Psoas muscle (tissue), 8 donors: ENCODE data around the gene UBE2QL1. TPM values are rescaled to one million over a fixed set of nuclear protein-coding genes. Genes with fewer than 3 reads are reported as not detected.
A peak's percentile ranks its signal among the peaks of the same experiment; 100 is the strongest.

ENCODE experiments used
- ATAC-seq, 4 donors: fragments of 200-7000 bp; cut with Tn5 transposase; one replicate each; pipeline ENCODE4 v1.9.1; 2020; ENCODE audit warnings: moderate library complexity in 3 of 4, mild to moderate bottlenecking in 2 of 4
- DNase-seq, 2 donors: peaks; one replicate each; pipeline ENCODE4 v3.0.0-alpha.2; 2020
- H3K27ac ChIP-seq: fragments of 200-600 bp; one replicate; pipeline ENCODE4 v1.8.0; 2022
- H3K27me3 ChIP-seq, 3 donors: fragments of 200-600 bp in 1 of 3; one replicate each; pipeline versions ENCODE4 v1.6.1 to v1.8.0; 2013 to 2022; ENCODE audit warnings: low read length in 2 of 3, mild to moderate bottlenecking in 2 of 3, moderate library complexity in 1 of 3; ENCODE audit not compliant: insufficient read depth in 3 of 3
- H3K36me3 ChIP-seq, 2 donors: fragments of 200-600 bp in 1 of 2; one replicate each; pipeline versions ENCODE4 v1.6.1 to v1.8.0; 2013 to 2022; ENCODE audit warnings: low read depth in 1 of 2, mild to moderate bottlenecking in 1 of 2, moderate library complexity in 1 of 2; ENCODE audit not compliant: insufficient read depth in 1 of 2
- H3K4me1 ChIP-seq: fragments of 200-600 bp; one replicate; pipeline ENCODE4 v1.8.0; 2022
- H3K4me3 ChIP-seq: fragments of 200-600 bp; one replicate; pipeline ENCODE4 v1.8.0; 2022; ENCODE audit warnings: mild to moderate bottlenecking
- H3K9me3 ChIP-seq: fragments of 200-600 bp; one replicate; pipeline ENCODE4 v1.8.0; 2022
- WGBS, 3 donors: extraction: QIAGEN DNeasy Blood & Tissue Kit; methylation state at CpG; one replicate each; pipeline versions ENCODE4 v1.1.6 to v1.1.7; 2013; 5-methylcytosine and 5-hydroxymethylcytosine counted together
- intact Hi-C, 2 donors: fragments of 100-400 bp; cut with DNase I; formaldehyde crosslinking; loops; one replicate each; pipeline versions ENCODE4 v1.11.0 to v1.14.2; 2022
- polyA plus RNA-seq, 3 donors: library from polyadenylated mRNA; stranded (reverse); fragments of 200-250 nt; gene quantifications; one replicate each; pipeline ENCODE4 v1.2.3, GENCODE V29; 2013
- total RNA-seq, 4 donors: library from RNA; stranded (reverse); fragmentation: NEBNext Ultra II Directional in 2 of 4; extraction: Animal tissue kit (Norgen Biotek cat#: 25700) in 2 of 4; gene quantifications; one replicate each; pipeline versions ENCODE4 v1.2.1 to v1.2.4, GENCODE V29; 2021 to 2023
- TF ChIP-seq, protein P1 (sequence below): fragments of 200-600 bp; IDR thresholded peaks from one replicate; pipeline ENCODE4 v1.8.0; 2022; ENCODE audit warnings: antibody characterized with exemption
- donor health status: healthy with polysubstance abuse.
- donor health status: DM: no; HTN: no; CAD: no; lungs with moderate emphysema.
- donor health status: Bipolar disorder and iron deficiency.
- donor health status: healthy.
- donor health status: DM: yes; HTN: yes; CAD: no.
- donor health status: DM: no; HTN: no; CAD: no.
- donor health status: DM: no; HTN: no; CAD: no.
- donor health status: DM: yes; HTN: yes; CAD: no.

UBE2QL1 gene
- total and polyA plus RNA-seq, 7 donors: 3.2 to 96.2 (median 20.9) TPM

DNA sequence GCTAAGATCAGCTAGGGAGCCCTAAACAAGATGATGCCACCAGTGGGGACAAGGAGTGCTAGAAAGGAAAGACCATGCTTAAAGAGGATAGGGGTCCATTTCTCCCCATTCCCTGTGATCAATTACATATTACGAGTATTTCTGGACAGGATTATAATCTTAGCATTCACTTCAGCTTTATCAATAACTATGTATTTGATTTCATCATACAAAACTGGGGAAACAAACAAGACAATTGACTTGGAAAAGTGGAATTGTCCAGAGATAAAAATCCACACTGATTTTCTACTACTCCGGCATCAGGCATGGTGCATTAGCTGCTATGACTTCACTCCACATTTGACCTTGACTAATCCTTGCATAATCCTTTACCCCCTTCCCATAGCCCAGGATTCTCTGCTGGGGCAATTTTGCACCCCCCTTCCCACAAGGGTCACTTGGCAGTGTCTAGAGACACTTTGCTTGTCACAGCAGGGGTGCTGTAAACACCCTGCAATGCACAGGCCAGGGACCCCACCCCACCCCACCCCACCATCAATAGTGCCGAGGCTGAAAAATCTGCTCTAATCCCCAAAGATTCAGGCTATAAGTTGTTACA, 29.9 kb upstream of the UBE2QL1 start:
- no peak overlapping the region for H3K27ac ChIP-seq
- no peak overlapping the region for H3K4me3 ChIP-seq
- no peaks in the 10 kb centered on the region for H3K36me3 ChIP-seq
- TF ChIP-seq, protein P1, sequence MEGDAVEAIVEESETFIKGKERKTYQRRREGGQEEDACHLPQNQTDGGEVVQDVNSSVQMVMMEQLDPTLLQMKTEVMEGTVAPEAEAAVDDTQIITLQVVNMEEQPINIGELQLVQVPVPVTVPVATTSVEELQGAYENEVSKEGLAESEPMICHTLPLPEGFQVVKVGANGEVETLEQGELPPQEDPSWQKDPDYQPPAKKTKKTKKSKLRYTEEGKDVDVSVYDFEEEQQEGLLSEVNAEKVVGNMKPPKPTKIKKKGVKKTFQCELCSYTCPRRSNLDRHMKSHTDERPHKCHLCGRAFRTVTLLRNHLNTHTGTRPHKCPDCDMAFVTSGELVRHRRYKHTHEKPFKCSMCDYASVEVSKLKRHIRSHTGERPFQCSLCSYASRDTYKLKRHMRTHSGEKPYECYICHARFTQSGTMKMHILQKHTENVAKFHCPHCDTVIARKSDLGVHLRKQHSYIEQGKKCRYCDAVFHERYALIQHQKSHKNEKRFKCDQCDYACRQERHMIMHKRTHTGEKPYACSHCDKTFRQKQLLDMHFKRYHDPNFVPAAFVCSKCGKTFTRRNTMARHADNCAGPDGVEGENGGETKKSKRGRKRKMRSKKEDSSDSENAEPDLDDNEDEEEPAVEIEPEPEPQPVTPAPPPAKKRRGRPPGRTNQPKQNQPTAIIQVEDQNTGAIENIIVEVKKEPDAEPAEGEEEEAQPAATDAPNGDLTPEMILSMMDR: no peak
- no peaks in the 10 kb centered on the region for H3K27me3 ChIP-seq
- ATAC-seq (no peak), DNase-seq (no peak)
- intact Hi-C loops: no loop called here
- H3K4me1 ChIP-seq: peaks cover 4% of the 10 kb centered on the region
- 55 to 68% (median 60%) methylated on average over 3 of the region's 3 CpGs for WGBS, 3 donors
- H3K9me3 ChIP-seq: no peaks in the 10 kb centered on the region

DNA sequence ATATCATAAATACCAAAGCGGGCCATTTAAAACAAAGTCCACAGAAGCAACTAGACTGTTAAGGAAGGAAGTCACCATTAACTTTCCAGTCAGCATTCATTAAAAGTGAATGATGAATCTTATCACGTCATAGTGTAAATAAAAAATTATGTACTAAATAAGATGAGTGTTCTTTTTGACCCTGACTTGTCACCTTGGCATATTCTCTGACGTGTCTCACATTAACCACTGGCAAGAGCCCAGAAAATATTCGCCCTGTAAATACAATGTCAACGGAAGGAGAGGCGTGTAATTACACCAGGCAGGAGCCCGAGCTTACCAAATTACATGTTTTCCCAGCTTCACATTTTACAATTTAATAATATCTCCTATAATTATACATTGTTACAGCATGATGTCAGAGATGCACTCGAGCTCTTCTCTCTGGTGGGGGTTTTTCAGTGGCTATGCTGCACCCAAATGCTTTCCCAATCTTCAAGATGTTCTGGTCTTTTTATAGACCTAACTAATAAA, 29.3 kb upstream of the UBE2QL1 start:
- no peak overlapping the region for H3K27ac ChIP-seq
- no peaks in the 10 kb centered on the region for H3K27me3 ChIP-seq
- 16 to 19% (median 18%) methylated on average over 8 of the region's 8 CpGs for WGBS, 3 donors
- TF ChIP-seq, protein P1: no peak
- H3K4me1 ChIP-seq: peaks cover 4% of the 10 kb centered on the region
- peak overlapping the region; percentile 12 for H3K4me3 ChIP-seq
- no peaks in the 10 kb centered on the region for H3K36me3 ChIP-seq
- DNase-seq (no peak), ATAC-seq (peak; percentile 15 to 68 (median 32))
- no peaks in the 10 kb centered on the region for H3K9me3 ChIP-seq
- intact Hi-C loops: no loop called here

DNA sequence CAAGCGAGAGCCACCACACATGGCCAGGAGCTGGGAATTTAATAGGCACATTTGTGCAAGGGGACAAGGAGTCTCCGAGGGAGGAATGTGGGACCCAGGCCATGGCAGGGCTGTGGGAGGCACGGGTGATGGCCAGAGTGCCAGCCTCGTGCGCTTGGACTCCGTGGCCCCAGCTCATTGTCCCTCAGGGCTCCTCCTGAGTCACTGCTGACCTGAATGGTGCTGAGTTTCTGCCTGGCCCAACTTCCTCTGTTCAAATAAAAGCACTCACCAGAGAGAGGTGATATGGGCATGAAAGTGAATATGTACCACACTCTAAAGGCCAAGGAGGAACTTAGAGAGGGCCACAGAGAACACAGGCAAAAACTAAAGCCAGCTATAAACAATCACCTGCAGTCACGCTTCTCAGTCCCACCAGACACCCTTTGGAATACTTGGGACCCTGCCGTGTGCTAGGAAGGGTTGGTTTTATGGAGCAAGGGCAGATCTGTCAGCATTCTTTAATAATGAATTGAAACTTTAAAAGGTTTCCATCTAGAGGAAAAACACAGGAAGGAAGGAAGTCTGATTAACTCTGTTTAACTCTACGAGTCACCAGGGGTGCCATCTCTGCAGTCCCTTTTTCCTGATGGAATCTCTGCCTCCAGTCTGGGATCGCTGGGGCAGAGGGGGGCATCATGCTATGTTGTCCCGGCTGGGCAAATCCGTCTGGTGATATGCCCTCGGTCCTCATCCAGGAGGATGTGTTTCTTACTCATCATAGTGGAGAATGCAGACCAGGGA, 25.1 kb upstream of the UBE2QL1 start:
- intact Hi-C loops: no loop called here
- peak overlapping the region; percentile 67 for H3K27ac ChIP-seq
- H3K9me3 ChIP-seq: no peaks in the 10 kb centered on the region
- peaks cover 4% of the 10 kb centered on the region for H3K4me1 ChIP-seq
- no peaks in the 10 kb centered on the region for H3K27me3 ChIP-seq
- H3K36me3 ChIP-seq: no peaks in the 10 kb centered on the region
- no peak overlapping the region for H3K4me3 ChIP-seq
- DNase-seq: peak; percentile 54 to 93
- TF ChIP-seq, protein P1: no peak
- ATAC-seq: peak; percentile 86 to 95 (median 94)
- 45 to 52% (median 49%) methylated on average over 12 to 13 of the region's 13 CpGs for WGBS, 3 donors

DNA sequence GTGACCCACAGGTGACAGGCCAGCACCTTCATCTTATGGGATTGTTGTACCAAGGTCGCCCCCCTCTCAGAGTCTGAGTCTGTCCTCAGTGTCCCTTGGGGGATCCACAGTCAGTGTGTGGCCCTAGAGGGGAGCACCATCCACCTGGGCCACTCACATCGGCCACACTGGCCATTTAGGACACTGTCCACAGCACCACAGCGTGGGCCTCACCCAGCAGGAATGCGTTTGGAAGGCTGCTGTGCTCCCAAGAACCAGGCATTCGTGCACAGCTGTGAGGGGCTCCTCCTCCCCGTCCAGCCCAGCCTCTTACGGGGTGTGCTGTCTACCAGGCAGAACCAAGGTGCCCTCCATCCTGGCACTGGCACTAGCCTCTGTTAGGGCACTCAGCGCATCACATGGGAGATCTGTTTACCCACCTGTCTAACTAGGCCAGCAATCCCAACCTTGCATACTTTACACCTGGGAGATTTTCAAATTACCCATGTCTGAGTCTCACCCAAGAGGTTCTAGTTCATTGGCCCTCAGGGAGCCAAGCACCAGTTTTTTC, 24.5 kb upstream of the UBE2QL1 start:
- Histone ChIP-seq H3K27me3 (no peaks in the 10 kb centered on the region), H3K36me3 (no peaks in the 10 kb centered on the region), H3K9me3 (no peaks in the 10 kb centered on the region), H3K27ac (no peak overlapping the region), H3K4me1 (peaks cover 4% of the 10 kb centered on the region), H3K4me3 (no peak overlapping the region)
- intact Hi-C loops: no loop called here
- WGBS, 3 donors: 77 to 85% (median 79%) methylated on average over 8 of the region's 8 CpGs
- ATAC-seq (peak in 1 of 4 donors; percentile 1), DNase-seq (no peak)
- TF ChIP-seq, protein P1: no peak
